ENCODE data around the gene PKP1. TPM values are rescaled to one million over a fixed set of nuclear protein-coding genes. Genes with fewer than 3 reads are reported as not detected.

Gene PKP1
- total and polyA plus RNA-seq, 2 donors (not counting 3 experiments of a cell fraction or from before 2014, with no cell fraction given), result 0.01 TPM; not detected in 1

- CTCF ChIA-PET, result interaction anchor here (1.7 to 5.3 kb wide), 2 partner anchors 28 to 110 kb away, joined by 6 to 109 read pairs; no protein-coding TSS in a partner anchor
- intact Hi-C loops (cut with micrococcal nuclease) (no loop called here), dilution Hi-C loops (cut with MboI; ENCODE audit: extremely low pct_ligation_motif_present, low sequenced_read_pairs) (no loop called here)
- Histone ChIP-seq H3K4me2 (ENCODE audit: insufficient read depth, low read length) (no peak overlapping the region), H3K9me1 (replicated peaks; ENCODE audit: control insufficient read depth, extremely low read depth, insufficient read depth, low read length) (no peaks in the 10 kb centered on the region), H3K79me2 (ENCODE audit: control insufficient read depth, insufficient read depth, low read length) (no peaks in the 10 kb centered on the region), H3K9ac (replicated peaks; ENCODE audit: extremely low read depth, insufficient read depth, low read length) (no peak overlapping the region), H2AFZ (ENCODE audit: low read depth, low read length) (no peak overlapping the region), H3K27ac (ENCODE audit: insufficient read depth, low read depth, low read length) (no peak overlapping the region), H3K27me3 (ENCODE audit: control insufficient read depth in 2 of 2, insufficient read depth in 2 of 2, low read length in 2 of 2) (peaks cover 6 to 17% of the 10 kb centered on the region in 2 experiments), H3K4me3 (replicated peaks in 1 of 3; ENCODE audit: insufficient read depth in 1 of 3, low read depth in 1 of 3, low read length in 3 of 3) (no peak overlapping the region), H4K20me1 (replicated peaks; ENCODE audit: control insufficient read depth, extremely low read depth, insufficient read depth, low read length) (no peaks in the 10 kb centered on the region), H3K9me3 (replicated peaks; ENCODE audit: control insufficient read depth, insufficient read depth, low read length) (no peaks in the 10 kb centered on the region), H3K4me1 (ENCODE audit: control insufficient read depth, extremely low read depth, insufficient read depth, low read length) (no peaks in the 10 kb centered on the region), H3K36me3 (ENCODE audit: control insufficient read depth in 2 of 2, extremely low read depth in 1 of 2, insufficient read depth in 2 of 2, low read length in 2 of 2) (no peaks in the 10 kb centered on the region)
- TF ChIP-seq, protein P1, sequence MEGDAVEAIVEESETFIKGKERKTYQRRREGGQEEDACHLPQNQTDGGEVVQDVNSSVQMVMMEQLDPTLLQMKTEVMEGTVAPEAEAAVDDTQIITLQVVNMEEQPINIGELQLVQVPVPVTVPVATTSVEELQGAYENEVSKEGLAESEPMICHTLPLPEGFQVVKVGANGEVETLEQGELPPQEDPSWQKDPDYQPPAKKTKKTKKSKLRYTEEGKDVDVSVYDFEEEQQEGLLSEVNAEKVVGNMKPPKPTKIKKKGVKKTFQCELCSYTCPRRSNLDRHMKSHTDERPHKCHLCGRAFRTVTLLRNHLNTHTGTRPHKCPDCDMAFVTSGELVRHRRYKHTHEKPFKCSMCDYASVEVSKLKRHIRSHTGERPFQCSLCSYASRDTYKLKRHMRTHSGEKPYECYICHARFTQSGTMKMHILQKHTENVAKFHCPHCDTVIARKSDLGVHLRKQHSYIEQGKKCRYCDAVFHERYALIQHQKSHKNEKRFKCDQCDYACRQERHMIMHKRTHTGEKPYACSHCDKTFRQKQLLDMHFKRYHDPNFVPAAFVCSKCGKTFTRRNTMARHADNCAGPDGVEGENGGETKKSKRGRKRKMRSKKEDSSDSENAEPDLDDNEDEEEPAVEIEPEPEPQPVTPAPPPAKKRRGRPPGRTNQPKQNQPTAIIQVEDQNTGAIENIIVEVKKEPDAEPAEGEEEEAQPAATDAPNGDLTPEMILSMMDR (IDR thresholded peaks at IDR 0.05; ENCODE audit: extremely low read depth in 1 of 2, insufficient read depth in 1 of 2, low read depth in 1 of 2, low read length in 2 of 2), result no peak
- no peak for TF ChIP-seq MYC (IDR thresholded peaks at IDR 0.05; ENCODE audit: low read depth, low read length)
- no peak for TF ChIP-seq FOS (IDR thresholded peaks at IDR 0.05; ENCODE audit: borderline replicate concordance, insufficient read depth, low read length)
- TF ChIP-seq JUN (IDR thresholded peaks at IDR 0.05; ENCODE audit: borderline replicate concordance, insufficient read depth, insufficient read length, low read depth), result no peak
- no peak for TF ChIP-seq GATA2 (IDR thresholded peaks at IDR 0.05; ENCODE audit: insufficient read depth, insufficient read length, low read depth, low read length)
- TF ChIP-seq, protein P2, sequence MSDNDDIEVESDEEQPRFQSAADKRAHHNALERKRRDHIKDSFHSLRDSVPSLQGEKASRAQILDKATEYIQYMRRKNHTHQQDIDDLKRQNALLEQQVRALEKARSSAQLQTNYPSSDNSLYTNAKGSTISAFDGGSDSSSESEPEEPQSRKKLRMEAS (IDR thresholded peaks at IDR 0.05; ENCODE audit: insufficient read depth, insufficient read length), result no peak
- TF ChIP-seq POLR2AphosphoS5 (IDR thresholded peaks at IDR 0.05; ENCODE audit: insufficient read depth, low read depth, low read length), result no peak
- no TSS peak for BruUV-seq (replicated peaks)
- FAIRE-seq (no peak), DNase-seq (ENCODE audit: low read depth, low spot score) (no peak)
- POLR2A ChIA-PET, result no interaction called here
Measured at GRCh38 chr1:201250326-201251011, 32.8 kb upstream of the PKP1 start.
